ENCODE results near the gene DGCR6L.
A peak's percentile ranks its signal among the peaks of the same experiment; 100 is the strongest.
"Not testable (repeated sequence)": the region's sequence is repeated elsewhere in the genome, so short reads cannot be mapped to it uniquely, and the experiment has no call there.

The DGCR6L gene

DNA sequence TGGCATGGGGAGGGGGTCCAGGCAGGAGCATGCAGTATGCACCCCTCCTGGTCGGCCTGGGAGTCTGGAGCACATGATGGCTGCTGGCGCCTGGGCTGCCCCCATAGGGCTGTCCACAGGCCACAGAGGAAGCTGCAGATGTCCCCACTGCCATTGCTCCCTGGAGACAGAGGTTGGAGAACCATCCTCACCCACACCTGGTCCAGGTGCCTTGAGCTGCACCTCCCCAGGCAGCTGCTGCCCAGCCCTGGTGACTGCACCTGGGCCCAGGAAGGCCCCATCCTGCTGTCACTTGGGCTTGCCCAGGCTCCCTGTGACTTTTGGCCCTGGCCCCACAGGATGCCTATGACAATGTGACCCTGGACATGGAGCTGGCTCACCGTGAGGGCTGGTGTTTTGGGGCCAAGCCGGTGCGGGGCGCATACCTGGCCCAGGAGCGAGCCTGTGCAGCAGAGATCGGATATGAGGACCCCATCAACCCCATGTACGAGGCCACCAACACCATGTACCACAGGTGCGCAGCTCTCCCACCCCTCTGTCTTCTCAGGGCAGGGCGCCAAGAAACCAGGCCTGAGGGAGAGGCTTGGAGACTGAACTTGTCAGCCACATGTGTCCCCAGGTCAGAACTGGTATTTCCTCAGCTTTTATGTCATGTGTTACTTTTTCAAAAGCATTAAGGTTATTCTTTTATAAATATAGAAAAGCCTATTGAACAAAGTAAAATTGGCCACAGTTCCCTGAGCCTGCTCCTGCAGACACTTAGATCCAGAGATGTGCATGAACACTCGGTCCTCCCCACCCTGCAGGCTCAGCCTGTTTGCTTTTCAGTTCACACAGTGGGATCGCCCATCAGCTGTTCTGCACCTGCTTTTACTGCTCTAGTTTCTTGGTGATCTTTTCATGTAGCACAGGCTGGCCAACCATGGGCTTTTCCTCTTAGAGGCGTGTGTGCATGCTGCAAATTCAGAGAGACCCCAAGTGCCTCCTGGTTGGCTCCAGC, 12.1 kb downstream of the DGCR6L start:
- DNase-seq, result not testable (repeated sequence)

DNA sequence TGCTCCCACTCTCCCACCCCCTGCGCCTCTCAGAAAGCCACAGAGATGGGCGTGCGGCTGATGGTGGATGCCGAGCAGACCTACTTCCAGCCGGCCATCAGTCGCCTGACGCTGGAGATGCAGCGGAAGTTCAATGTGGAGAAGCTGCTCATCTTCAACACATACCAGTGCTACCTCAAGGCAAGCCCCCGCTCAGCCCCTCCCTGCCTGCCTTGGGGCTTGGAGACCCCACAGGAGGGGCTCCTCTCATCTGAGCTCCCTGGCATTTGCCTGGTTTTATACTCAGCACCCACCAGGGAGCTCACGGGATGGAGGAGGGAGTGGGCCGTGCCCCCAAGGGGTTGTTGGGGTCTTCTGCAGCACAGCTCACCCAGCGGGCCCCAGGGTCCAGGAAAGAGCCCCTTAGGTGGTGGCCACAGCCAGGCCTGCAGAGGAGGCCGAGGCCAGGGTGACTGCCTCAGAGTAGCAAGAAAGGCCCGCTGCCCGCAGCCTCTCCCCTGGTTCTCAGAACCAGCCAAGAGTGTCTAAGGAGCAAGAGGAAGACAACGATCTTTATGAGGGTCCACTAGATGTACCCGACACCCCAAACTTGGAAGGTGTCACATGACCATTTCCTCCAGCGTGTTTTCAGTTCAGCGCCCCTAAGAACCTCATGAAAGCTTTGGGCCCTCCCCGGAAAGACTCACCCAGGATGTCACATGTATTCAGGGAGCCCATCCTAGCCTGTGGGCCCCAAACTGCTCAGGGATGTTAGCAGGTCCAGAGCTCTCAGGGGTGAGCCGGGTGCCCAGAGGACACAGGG, 13.0 kb downstream of the DGCR6L start:
- not testable (repeated sequence) for DNase-seq

DNA sequence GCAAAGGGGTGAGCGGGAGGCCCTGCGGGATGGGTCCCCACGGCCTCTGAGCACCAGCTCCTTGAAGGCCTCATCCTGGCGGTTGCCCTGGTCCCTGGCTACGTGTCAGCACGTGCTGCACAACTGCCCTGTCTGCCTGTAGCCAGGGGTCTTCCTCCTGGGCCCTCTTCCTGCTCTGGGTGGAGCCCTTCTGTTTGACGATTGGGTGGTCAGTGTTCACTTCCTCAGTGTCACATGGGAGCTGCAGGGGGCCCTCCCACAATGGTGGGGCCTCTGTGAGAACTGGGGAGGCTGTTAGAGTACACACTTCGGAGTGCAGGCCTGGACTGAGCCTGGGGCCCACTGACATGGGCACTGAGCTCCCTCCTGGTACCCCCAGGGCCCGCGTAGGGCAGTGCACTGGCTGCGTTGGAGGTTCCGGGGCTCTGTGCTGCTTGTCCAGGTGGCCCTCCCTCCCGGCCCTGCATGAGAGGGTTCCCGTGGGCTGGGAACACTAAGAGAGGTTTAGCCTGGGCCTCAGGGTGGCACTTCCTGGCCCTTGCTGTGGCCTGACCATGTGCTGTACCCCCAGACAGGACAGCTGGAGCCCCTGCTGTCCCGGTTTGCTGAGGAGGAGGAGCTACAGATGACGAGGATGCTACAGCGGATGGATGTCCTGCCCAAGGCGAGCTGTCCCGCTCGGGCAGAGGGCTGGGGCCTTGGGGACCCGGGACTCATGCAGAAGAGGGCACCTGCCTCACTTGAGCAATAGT, 13.8 kb downstream of the DGCR6L start:
- no peak for DNase-seq

DNA sequence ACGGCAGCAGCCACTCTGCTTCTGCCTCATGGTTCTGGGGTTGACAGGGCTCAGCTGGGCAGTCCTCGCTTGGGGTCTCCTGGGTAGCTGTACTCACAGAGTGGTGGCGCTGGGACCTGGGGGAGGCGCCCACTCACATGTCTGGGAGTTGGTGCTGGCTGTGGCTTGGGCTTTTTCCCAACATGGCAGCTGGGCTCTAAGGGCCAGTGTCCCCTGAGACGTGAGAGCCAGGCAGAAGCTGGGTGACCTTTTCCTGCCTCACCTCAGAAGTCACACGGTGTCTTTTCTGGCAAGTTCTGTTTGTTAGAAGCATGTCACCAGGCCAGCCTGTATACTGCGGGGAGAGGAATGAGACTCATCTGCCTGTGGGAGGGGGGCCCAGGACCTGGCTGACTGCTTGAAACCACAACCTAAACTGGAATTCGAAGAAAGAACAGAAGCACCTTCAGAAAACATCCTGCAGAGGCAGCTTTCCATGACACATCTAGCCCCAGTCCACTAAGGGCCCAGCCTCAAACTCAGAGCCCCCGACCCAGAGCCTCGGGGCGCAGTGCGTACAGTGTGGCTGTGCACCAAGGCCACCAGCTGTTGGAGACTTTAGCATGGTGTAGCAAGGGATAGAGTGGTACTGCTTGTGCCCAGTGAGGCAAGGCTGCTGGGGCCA, 14.5 kb downstream of the DGCR6L start:
- DNase-seq, result not testable (repeated sequence)

DNA sequence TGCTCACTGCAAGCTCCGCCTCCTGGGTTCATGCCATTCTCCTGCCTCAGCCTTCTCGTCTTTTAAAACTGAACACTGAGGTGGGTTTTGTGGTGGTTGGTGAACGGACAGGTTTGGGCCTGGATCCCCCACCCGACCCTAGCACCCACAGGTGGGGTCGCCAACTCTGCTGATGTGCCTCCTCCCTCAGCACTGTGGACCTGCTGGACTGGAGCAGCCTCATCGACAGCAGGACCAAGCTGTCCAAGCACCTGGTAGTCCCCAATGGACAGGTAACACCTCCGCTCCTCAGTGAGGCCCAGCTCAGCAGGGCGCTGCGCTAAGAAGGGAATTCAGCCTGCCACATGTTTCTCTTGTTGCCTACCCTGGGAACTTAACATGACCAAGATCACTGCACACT, 15.2 kb downstream of the DGCR6L start:
- DNase-seq, result no peak

DNA sequence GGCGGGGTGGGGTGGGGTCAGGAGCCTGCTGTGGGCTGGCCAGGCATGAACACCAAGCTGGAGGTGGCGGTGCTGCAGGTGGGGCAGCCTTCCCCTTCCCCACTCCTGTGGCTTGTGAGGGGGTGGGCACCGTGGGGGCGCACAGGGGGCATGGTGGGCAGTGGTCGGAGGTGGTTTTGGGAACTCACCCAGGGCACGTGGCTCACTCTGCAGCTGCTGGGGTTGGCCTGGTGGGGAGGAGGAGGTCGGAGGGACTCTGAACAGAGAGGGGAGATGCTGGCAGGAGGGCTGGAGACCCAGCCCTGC, 16.7 kb downstream of the DGCR6L start:
- not testable (repeated sequence) for DNase-seq

DNA sequence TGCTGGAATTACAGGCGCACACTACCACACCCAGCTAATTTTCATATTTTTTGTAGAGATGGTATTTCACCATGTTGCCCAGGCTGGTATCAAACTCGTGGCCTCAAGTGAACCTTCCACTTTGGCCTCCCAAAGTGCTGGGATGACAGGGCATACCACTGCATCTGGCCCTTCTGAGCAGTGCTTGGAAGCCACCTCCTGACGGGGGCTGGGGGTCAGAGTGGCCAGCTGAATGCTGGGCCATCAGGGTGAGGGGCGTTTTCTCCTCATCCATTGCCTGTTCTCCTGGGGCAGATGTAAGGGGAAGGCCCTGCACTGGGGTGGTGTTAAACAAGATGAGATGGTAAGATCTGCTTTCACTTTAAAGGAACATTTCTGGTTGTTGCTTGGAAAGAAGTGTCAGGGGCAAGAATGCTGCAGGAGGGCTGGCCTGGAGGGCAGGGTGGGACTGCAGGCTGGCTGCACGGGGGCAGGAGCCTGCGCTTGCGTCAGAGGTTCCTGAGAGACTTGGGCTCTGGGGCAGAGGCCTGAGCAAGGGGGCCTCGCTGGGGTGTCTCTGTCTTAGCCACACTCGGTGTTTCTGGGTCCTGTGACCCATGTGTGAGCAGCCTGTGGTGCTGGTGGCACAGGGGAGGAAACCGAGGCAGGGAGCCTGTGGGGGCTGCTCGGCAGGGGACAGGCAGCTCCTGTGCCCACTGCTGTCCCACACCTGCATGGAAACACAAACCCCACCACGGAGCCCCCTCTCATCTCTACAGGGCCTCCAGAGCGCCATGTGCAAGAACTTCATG, 17.2 kb downstream of the DGCR6L start:
- DNase-seq, result no peak

DNA sequence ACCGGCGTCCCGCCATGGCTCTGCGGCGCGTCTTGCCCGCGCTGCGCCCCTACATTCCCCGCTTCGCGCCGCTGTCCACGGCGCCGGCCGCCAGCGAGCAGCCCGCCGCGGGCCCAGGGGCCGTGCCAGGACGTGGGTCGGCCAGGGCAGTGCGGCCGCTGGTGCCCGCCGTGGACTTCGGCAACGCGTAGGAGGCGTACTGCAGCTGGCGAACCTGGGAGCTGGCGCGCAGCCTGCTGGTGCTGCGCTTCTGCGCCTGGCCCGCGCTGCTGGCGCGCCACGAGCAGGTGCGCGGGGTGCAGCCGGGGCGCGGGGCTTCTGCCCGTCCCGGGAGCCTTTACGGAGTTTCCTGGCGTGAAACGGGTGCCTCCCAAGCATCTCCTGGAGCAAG, 20.1 kb downstream of the DGCR6L start:
- DNase-seq, result no peak

DNA sequence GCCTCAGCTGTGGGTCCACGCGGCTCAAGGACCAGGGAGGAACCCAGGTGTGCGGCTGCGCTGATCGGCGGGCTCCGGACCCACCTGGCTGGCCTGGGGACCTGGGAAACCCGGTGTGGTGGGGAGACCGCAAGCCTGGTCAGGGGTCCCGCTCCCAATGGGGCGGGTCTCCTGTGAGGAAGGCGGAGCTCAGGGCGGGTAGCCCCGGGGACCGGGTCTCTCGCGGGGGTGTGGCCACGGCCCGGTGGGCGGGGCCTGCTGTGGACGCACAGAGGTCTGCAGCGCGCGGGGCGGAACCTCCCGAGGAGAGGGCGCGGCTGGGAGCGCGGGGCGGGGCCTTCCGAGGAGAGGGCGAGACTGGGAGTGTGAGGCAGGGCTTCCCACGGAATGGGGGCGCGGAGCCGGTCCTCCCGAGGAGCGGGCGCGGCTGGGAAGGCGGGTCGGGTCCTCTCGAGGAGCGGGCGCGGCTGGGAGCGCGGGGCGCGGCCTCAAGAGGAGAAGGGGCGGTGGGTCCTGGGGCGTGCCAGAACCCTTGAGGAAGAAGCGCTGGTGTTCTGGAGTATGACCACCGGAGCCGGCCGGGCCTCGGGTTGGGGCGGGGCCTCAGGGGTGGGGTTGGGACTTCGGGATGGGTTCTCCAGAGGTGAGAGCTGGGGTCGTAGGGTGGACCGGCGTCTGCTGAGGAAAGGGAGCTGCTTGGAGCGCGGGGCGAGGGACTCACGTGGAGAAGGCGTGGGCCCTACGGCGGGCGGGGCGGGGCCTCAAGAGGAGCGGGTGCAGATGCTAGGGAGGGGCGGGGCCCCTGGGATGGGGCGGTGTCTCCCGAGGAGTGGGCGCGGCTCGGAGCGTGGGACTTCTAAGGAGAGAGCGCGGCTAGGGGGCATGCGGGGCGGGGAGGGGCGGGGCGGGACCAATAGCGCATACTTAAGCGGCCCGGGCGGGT, 20.8 kb downstream of the DGCR6L start:
- peak; percentile 96 for DNase-seq

DNA sequence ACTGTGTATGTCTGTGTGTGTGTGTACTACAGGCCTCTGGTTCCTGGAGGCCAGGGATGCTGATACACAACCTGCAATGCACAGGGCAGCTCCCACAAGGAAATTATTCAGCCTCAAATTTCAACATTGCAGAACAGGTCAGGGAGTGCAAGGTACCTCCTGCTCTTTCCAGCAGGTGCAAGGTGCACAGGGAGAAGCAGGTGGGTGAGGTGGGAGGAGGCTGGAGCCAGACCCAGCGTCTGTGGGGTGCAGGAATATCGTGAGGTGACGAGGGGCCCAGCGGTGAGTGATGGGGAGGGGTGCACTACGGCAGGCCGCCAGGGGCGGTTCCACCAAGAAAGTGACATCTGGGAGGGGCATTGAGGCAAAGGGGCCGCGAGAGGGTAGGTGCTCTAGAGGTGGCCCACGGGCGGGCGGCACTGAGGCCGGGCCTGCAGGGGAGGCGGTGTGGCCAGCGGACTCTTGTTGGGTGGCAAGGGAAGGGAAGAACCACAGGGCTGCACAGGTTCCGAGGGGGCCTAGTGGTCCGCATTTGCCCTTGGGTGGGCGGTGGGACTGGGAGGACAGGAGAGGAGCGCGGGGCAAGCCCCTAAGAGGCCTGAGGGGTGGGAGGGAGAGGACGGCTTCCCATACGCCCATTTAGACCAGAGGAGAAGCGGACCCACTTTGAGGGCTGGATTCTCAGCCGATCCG, 21.6 kb downstream of the DGCR6L start:
- DNase-seq, result no peak

DNA sequence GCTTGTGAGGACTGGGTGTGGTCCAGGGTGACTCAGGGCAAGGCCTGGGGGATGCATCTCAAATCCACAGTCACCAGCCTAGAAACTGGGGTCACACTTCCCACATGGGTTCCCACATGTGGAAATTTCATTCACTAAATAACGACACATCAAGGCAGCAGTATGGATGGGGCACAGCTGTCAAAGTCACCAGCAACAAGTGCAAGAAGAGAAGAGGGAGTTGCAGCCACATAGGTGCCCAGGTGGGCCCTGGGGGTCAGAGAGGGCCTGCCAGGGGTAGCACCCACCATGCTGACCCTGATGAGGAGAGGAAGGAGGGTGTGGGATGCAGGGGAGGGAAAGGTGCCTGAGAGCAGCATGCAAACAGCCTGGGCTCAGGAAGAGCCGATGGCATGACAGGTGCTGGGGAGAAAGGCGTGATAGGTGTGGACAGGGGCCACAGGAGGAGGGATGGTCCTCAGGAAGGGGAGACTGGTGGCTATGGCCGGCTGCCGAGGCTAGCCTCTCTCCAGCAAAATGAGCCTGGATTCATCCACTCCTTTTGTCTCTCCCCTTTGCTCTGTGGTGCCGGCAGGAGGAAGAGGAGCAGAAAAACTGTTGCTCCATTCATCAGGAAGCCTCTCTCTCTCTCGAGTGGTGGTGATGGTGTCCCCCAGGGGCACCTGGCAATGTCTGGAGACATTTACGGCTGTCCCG, 22.3 kb downstream of the DGCR6L start:
- DNase-seq, result no peak

DNA sequence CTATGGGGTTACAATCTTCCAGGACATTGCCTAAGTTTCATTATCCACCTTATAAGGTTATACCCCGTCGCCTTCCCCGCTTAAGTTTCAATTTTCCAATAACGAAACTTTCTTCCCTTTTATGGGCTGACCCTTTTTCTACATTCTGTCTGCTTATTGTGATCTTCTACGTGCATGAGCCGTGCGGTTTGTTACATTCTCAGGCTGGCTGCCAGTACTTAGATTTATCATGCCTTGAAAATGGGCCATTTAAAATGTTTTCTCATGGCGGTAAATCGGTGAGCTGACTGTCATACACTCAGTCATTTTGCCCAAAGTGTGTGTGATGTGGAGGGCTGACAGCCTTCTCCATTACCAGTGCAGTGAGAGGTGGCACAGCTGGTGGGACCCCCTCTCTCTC, 23.3 kb downstream of the DGCR6L start:
- no peak for DNase-seq

DNA sequence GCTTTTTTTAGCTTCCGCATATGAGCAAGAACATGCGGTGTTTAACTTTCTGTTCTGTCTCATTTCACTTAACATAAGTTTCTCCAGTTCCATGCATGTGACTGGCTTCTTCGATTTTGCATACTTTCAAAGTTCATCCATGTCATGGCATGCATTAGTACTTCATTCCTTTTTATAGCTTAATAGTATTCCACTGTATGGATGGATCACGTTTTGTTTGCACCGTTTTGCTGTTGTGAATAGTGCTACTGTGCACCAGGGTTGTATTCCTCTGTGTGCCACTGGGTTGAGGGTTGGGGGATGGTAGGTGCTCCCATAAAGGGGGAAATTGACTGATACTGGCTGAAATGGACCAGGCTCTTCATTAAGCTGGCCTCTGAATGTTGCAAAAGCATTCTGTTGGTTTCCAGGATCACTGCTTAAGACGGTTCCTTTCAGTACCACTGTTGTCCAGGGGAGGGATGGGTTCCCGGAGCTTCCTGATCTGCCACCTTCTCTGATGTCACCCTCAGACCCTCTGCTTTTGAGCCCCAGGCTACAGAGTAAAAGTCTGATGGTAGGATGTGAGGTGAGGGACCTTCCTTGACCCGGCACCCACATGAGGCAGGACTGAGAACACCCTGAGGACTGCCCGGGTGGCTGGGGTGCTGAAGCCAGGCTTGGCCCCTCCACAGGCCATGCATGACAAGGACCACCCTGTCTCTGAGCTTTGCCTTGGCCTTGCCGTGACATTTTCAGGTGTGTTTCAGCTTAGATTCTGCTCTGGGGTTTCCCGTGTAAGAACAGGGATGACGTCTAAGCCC, 24.4 kb downstream of the DGCR6L start:
- no peak for DNase-seq

DNA sequence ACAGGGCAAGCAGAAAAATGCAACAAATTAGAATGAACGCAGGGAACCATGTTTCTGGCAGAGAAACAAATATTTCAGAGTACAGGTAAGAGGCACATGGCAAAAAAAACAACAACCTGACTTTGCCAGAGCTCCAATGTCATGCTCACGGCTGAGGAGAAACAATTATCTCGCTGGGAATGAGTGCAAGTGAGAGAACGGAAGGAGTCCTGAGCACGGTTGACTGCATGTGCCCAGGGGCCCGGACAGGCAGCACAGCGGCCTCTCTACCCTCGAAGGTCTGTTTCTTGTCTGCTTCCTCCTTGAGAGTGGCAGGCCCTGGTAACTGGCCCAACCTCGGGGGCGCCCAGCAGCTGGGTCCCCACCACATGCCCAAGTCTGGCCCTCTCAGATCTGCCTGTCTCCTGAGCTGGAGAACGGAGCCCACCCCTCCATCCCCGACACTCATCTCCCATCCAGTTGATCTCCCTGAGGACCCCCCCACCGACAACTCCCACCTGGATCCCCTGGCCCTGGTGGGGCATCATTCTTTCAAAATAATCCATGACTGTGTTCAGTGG, 27.1 kb downstream of the DGCR6L start:
- DNase-seq, result no peak

DNA sequence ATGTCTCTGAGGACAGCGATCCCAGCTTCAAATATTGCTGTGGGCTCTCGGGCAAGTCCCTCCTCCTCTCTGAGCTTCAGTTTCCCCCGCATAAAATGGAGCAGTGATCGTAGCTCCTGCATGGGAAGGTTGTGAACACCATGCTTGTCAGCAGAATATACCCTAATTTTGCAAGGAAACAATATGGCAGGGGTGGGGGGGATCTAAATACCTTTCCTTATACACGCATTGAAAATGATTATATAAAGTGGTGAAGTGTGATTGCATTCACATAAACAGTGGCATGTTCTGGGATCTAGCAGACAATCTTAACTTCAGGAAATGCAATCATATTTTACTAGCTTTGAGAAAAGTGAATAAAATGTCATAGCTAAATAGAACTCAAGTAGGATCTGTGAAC, 27.8 kb downstream of the DGCR6L start:
- no peak for DNase-seq

DNA sequence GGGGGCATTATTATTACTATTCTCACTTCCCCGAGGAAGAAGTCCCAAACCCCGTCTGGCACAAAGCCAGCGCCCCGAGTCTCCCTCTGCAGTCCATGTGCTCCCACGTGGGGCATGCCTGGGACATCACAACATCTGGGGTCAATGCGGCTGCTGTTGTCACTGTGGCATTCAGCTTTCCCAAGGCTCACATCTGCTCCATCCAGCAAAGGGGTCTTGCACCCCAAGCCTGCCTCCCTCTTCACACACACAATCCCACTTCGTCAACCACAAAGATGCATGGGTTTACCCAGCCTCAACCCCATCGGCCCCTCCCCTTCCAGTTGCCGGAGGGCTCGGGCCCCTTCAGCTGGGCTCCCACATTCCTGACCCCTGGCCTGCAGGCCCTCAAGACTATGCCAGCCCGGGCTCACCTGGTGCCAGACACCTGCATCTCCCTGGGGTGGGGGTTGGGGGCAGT, 28.2 kb downstream of the DGCR6L start:
- no peak for DNase-seq

DNA sequence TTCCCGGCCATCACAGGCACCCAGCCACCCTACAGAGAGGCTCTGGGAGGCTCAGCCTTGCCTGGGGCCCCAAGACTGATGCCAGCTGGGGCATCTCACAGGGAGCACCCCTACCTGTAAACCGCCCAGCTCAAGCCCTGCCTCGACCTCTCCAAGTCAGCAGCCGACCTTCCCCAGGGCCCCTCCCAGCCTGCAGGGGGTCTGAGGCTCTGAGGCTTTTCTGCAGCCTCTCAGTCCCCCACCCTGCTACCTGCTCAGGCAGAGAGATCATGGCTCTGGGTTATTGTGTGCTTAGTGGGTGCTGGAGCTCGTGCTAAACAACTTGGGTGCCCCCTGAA, 28.6 kb downstream of the DGCR6L start:
- DNase-seq, result no peak

DNA sequence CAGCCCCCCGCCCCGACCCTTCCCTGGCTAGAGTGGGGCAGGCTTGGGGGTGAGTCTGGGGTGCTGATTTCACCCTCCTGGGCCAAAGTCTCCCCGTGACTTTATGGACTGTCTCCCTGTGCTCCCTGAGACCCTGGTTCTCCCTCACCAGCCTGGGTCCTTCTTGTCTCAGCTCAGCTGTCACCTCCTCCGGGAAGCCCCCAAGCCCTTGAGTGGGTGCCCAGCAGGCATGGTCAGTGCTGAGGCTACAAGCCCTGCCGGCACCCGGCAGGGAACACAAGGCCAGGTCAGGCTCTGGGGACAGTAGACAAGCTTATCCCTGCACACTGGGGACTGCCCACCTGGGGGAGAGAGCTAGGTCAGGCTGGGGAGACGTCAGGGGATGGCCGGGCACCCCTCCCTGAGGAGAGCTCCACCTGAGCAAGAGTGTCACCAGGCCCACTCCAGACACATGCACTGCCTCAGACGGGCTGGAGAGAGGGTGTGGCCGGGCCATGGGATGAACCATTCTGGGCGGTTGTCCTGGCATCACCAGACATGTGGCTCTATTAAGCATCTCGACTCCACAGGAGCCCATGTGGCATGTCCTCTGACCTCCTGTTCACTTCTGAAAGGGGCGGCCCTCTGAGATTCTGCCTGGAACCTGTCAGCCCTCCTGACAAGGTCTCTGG, 29.1 kb downstream of the DGCR6L start:
- DNase-seq, result no peak

Measured in CD4-positive, alpha-beta T cell treated with Interleukin-10 for 1 hour (primary cell).